Spleen (tissue), 11 donors: ENCODE measurements around the gene ABCA1. TPM values are rescaled to one million over a fixed set of nuclear protein-coding genes. Genes with fewer than 3 reads are reported as not detected.

ENCODE experiments used
- DNase-seq: peaks from one replicate; pipeline ENCODE4 v3.0.0-alpha.2; 2020
- H3K27ac ChIP-seq, 8 donors: fragments of 200-600 bp; sonication (generic) in 7 of 8; 1 replicate in 4 of 8; 2 replicates in 4 of 8; pipeline versions ENCODE4 v1.5.0 to v1.8.0; 2016 to 2021; ENCODE audit warnings: inconsistent platforms in 4 of 8, mild to moderate bottlenecking in 4 of 8, moderate library complexity in 1 of 8
- H3K27me3 ChIP-seq, 7 donors: fragments of 200-600 bp; sonication (generic) in 6 of 7; replicated peaks in 1 of 7; 1 replicate in 4 of 7; 2 replicates in 3 of 7; pipeline versions ENCODE4 v1.5.0 to v1.8.0; 2016 to 2021; ENCODE audit warnings: inconsistent platforms in 3 of 7, mild to moderate bottlenecking in 1 of 7
- H3K36me3 ChIP-seq, 6 donors: fragments of 200-600 bp; sonication (generic) in 5 of 6; 1 replicate in 4 of 6; 2 replicates in 2 of 6; pipeline versions ENCODE4 v1.5.0 to v1.8.0; 2016 to 2021; ENCODE audit warnings: inconsistent platforms in 2 of 6
- H3K4me1 ChIP-seq, 6 donors: fragments of 200-600 bp; sonication (generic) in 5 of 6; 1 replicate in 3 of 6; 2 replicates in 3 of 6; pipeline versions ENCODE4 v1.5.0 to v1.8.0; 2016 to 2021; ENCODE audit warnings: inconsistent platforms in 3 of 6
- H3K4me3 ChIP-seq, 8 donors: fragments of 200-600 bp; sonication (generic) in 7 of 8; 1 replicate in 4 of 8; 2 replicates in 4 of 8; pipeline versions ENCODE4 v1.5.0 to v1.8.0; 2016 to 2021; ENCODE audit warnings: inconsistent platforms in 4 of 8, mild to moderate bottlenecking in 4 of 8, moderate library complexity in 2 of 8
- H3K9me3 ChIP-seq, 8 donors: fragments of 200-600 bp; sonication (generic) in 7 of 8; 1 replicate in 4 of 8; 2 replicates in 4 of 8; pipeline versions ENCODE4 v1.5.0 to v1.8.0; 2016 to 2021; ENCODE audit warnings: inconsistent platforms in 4 of 8
- POLR2A ChIP-seq, 3 donors: fragments of 450-650 bp; IDR thresholded peaks; one replicate each; pipeline ENCODE4 v1.5.1; 2017; ENCODE audit warnings: antibody characterized with exemption in 3 of 3, mild to moderate bottlenecking in 1 of 3
- POLR2AphosphoS5 ChIP-seq, 3 donors: sonication (generic); formaldehyde crosslinking; IDR thresholded peaks; one replicate each; pipeline ENCODE4 v1.5.1; 2017; ENCODE audit warnings: antibody characterized with exemption in 3 of 3
- WGBS, 5 donors: extraction: QIAGEN DNeasy Blood & Tissue Kit in 3 of 5; methylation state at CpG; one replicate each; pipeline versions ENCODE4 v1.1.5 to v1.1.7; 2013 to 2018; 5-methylcytosine and 5-hydroxymethylcytosine counted together
- intact Hi-C: fragments of 100-400 bp; cut with DNase I; formaldehyde crosslinking; loops from one replicate; pipeline ENCODE4 v1.15.0; 2023; ENCODE audit warnings: low total_unique reads
- polyA plus RNA-seq, 3 donors: library from polyadenylated mRNA; stranded (reverse); fragments of 200-250 nt; gene quantifications; one replicate each; pipeline ENCODE4 v1.2.1, GENCODE V29; 2013
- total RNA-seq, 7 donors: library from RNA; depleted of rRNA in 3 of 7; stranded (reverse); fragments of >200 nt in 3 of 7; fragmentation: NEBNext Ultra II Directional in 4 of 7; extraction: Animal tissue kit (Norgen Biotek cat#: 25700) in 4 of 7; gene quantifications; one replicate each; pipeline versions ENCODE4 v1.1.0 to v1.2.1, GENCODE V29; 2016 to 2021
- TF ChIP-seq, protein P1 (sequence below), 11 experiments: fragments of 200-600 bp in 7 of 11; fragments of 450-650 bp in 4 of 11; sonication (generic) in 4 of 11; IDR thresholded peaks in 8 of 11; conservative IDR thresholded peaks in 3 of 11; 1 replicate in 7 of 11; 2 replicates in 4 of 11; pipeline versions ENCODE4 v1.4.0 to v1.8.0; 2016 to 2021; ENCODE audit warnings: antibody characterized with exemption in 11 of 11, inconsistent platforms in 4 of 11, mild to moderate bottlenecking in 1 of 11
- donor health status: healthy with polysubstance abuse.
- donor health status: DM: no; HTN: no; CAD: no; lungs with moderate emphysema.
- donor health status: DM: no; HTN: no; CAD: no.
- donor health status: Bipolar disorder and iron deficiency.
- donor health status: healthy.
- donor health status: DM: no; HTN: no; CAD: no.
- donor health status: DM: yes; HTN: yes; CAD: no.

ABCA1 gene
- total and polyA plus RNA-seq, 10 donors, result 4.5 to 78.4 (median 60.2) TPM

DNA sequence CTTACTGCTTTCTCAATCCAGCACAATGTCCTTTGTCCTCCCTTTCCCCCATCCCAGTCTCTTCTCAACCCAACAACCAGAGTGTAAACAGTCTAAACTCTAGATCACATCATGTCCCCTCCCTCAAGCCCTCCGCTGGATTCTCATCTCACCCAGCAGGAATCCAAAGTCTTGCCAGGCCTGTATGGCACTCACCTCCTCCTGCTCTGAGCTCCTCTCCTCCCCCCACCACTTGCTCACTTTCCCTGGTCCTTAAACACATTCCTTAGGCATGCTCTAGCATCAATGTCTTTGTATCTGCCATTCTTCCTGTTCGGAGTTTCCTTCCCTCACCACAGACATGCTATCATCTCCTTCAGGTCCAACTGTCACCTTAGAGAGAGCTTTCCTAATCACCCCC lies 85.3 kb downstream of the ABCA1 start:
- intact Hi-C loops, result no loop called here
- TF ChIP-seq, protein P1, sequence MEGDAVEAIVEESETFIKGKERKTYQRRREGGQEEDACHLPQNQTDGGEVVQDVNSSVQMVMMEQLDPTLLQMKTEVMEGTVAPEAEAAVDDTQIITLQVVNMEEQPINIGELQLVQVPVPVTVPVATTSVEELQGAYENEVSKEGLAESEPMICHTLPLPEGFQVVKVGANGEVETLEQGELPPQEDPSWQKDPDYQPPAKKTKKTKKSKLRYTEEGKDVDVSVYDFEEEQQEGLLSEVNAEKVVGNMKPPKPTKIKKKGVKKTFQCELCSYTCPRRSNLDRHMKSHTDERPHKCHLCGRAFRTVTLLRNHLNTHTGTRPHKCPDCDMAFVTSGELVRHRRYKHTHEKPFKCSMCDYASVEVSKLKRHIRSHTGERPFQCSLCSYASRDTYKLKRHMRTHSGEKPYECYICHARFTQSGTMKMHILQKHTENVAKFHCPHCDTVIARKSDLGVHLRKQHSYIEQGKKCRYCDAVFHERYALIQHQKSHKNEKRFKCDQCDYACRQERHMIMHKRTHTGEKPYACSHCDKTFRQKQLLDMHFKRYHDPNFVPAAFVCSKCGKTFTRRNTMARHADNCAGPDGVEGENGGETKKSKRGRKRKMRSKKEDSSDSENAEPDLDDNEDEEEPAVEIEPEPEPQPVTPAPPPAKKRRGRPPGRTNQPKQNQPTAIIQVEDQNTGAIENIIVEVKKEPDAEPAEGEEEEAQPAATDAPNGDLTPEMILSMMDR (IDR thresholded peaks at IDR 0.05 in 8 of 11, conservative IDR thresholded peaks at IDR 0.05 in 3 of 11), result no peak
- TF ChIP-seq POLR2AphosphoS5 (IDR thresholded peaks at IDR 0.05) (no peak), POLR2A (IDR thresholded peaks at IDR 0.05) (no peak)
- H3K4me1 ChIP-seq, result no peaks in the 10 kb centered on the region
- DNase-seq, result no peak
- H3K27me3 ChIP-seq, result no peaks in the 10 kb centered on the region
- H3K9me3 ChIP-seq, result no peaks in the 10 kb centered on the region
- H3K27ac ChIP-seq, result no peak overlapping the region
- H3K4me3 ChIP-seq, result no peak overlapping the region
- H3K36me3 ChIP-seq, result peaks cover 0 to 78% (median 13%) of the 10 kb centered on the region in 6 donors
- WGBS, 5 donors, result 89 to 95% (median 93%) methylated on average over 2 of the region's 2 CpGs

DNA sequence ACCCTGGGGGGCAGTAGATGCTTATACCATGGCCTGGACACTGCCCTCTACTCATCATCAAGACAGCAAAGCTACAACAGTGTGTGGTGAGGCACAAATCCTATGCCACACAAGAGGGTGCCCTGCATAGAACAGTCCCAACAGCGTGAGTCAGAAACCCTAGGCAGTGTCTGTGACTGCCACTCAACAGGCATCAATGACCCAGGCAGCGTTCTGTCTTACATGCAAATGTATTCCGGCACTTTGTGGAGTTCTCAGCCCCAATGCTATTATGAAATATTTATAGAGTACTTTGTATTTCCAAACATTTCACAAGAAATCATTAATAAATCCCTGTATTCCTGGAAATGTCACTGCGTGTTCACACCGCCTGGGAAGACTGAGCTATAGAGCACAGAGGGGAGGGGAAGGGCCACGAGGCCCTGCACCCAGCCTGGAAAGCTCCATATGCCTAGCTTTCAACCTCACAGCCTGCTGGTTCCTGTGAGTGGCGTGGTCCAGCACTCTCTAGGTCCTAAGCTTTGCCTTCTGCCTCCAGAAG lies 86.3 kb downstream of the ABCA1 start:
- peaks cover 0 to 88% (median 23%) of the 10 kb centered on the region in 6 donors for H3K36me3 ChIP-seq
- H3K9me3 ChIP-seq, result no peaks in the 10 kb centered on the region
- no peak overlapping the region for H3K27ac ChIP-seq
- no peaks in the 10 kb centered on the region for H3K27me3 ChIP-seq
- WGBS, 5 donors, result 86 to 91% (median 87%) methylated on average over 7 of the region's 7 CpGs
- intact Hi-C loops, result no loop called here
- no peak overlapping the region for H3K4me3 ChIP-seq
- TF ChIP-seq POLR2A (IDR thresholded peaks at IDR 0.05) (no peak), POLR2AphosphoS5 (IDR thresholded peaks at IDR 0.05) (no peak)
- TF ChIP-seq, protein P1 (IDR thresholded peaks at IDR 0.05 in 8 of 11, conservative IDR thresholded peaks at IDR 0.05 in 3 of 11), result no peak
- H3K4me1 ChIP-seq, result peaks cover 0 to 6% (median 0%) of the 10 kb centered on the region in 6 donors
- no peak for DNase-seq

DNA sequence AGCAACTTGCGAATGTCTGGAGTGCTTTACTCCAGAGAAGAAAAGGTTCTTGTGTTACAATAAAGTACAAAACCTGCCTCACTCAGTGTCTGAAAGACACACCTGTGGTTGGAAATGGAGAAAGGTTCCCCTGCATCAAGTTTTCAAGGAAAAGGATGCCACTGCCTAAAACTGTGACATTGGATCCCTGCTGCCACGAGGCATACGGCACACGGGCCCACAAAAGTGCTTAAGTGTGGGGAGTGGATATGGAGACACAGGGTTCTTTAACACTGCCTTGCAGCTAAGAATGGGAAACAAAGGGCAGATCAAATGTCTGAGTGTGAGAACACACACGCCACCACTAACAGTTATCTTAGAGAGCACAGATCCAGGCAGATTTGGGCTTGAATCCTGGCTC lies 89.0 kb downstream of the ABCA1 start:
- 88 to 95% (median 92%) methylated on average over 5 of the region's 5 CpGs for WGBS, 5 donors
- Histone ChIP-seq H3K4me3 (no peak overlapping the region), H3K4me1 (peaks cover 0 to 16% (median 0%) of the 10 kb centered on the region in 6 donors), H3K27me3 (no peaks in the 10 kb centered on the region), H3K36me3 (peaks cover 0 to 99% (median 31%) of the 10 kb centered on the region in 6 donors), H3K27ac (no peak overlapping the region), H3K9me3 (no peaks in the 10 kb centered on the region)
- intact Hi-C loops, result no loop called here
- TF ChIP-seq POLR2A (IDR thresholded peaks at IDR 0.05), result no peak
- TF ChIP-seq, protein P1 (IDR thresholded peaks at IDR 0.05 in 8 of 11, conservative IDR thresholded peaks at IDR 0.05 in 3 of 11), result no peak
- no peak for TF ChIP-seq POLR2AphosphoS5 (IDR thresholded peaks at IDR 0.05)
- no peak for DNase-seq

DNA sequence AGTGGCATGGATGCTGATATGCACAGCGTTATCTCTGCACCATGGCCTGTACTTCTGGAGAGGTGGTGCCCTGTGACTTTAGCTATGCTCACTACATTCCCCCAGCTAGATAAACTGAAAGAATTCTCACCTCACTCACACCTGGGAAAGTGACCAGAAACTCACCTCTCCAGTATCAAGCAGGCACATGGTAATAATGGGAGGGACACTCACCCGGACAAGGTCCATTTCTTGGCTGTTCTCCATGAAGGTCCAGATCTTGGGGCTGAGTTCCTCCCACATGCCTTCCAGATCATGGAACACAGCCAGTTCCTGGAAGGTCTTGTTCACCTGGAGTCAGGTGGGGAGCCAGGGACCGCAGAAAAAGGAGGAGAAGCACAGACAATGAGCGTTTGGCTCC lies 91.2 kb downstream of the ABCA1 start:
- WGBS, 5 donors, result 85 to 96% (median 90%) methylated on average over 4 of the region's 4 CpGs
- H3K36me3 ChIP-seq, result peaks cover 0 to 99% (median 29%) of the 10 kb centered on the region in 6 donors
- TF ChIP-seq, protein P1 (IDR thresholded peaks at IDR 0.05 in 8 of 11, conservative IDR thresholded peaks at IDR 0.05 in 3 of 11), result no peak
- no peak for TF ChIP-seq POLR2A (IDR thresholded peaks at IDR 0.05)
- no peak for TF ChIP-seq POLR2AphosphoS5 (IDR thresholded peaks at IDR 0.05)
- DNase-seq, result no peak
- no peak overlapping the region for H3K4me3 ChIP-seq
- intact Hi-C loops, result no loop called here
- H3K27ac ChIP-seq, result no peak overlapping the region
- no peaks in the 10 kb centered on the region for H3K9me3 ChIP-seq
- no peaks in the 10 kb centered on the region for H3K27me3 ChIP-seq
- H3K4me1 ChIP-seq, result peaks cover 0 to 16% (median 0%) of the 10 kb centered on the region in 6 donors
